ENCODE results near the gene SPRED2.

DNA sequence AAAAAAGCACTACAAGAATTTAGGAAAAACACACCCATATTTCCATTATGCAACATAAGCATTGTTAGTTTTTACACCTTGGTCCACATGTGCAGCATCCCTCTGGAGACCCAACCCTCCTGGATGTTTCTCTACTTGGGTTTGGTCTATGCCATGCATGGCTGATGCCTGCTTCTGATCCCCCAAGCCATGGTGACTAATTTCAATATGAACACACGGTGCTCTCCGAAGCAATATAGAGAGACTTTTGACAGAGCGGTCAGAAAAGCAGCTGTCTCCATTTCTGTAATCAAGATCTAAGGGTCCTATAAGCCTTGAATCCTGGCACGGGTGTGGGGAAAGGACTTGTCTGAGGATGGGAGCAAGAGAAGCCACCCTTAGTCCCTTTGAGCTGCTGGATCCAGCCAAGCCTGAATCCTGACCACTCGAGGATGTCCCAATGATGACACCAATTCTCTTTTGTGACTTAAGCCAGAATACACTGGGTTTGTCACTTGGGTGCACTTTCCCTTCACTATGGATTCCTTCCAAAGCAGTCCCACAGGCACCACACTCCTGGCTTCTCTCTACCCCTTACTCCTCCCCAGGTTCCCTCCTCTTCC, 113.2 kb downstream of the SPRED2 start:
- TF ChIP-seq, protein P1, sequence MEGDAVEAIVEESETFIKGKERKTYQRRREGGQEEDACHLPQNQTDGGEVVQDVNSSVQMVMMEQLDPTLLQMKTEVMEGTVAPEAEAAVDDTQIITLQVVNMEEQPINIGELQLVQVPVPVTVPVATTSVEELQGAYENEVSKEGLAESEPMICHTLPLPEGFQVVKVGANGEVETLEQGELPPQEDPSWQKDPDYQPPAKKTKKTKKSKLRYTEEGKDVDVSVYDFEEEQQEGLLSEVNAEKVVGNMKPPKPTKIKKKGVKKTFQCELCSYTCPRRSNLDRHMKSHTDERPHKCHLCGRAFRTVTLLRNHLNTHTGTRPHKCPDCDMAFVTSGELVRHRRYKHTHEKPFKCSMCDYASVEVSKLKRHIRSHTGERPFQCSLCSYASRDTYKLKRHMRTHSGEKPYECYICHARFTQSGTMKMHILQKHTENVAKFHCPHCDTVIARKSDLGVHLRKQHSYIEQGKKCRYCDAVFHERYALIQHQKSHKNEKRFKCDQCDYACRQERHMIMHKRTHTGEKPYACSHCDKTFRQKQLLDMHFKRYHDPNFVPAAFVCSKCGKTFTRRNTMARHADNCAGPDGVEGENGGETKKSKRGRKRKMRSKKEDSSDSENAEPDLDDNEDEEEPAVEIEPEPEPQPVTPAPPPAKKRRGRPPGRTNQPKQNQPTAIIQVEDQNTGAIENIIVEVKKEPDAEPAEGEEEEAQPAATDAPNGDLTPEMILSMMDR (IDR thresholded peaks at IDR 0.05; ENCODE audit: low read depth, low read length, missing input control): no peak
- TF ChIP-seq, protein P2, sequence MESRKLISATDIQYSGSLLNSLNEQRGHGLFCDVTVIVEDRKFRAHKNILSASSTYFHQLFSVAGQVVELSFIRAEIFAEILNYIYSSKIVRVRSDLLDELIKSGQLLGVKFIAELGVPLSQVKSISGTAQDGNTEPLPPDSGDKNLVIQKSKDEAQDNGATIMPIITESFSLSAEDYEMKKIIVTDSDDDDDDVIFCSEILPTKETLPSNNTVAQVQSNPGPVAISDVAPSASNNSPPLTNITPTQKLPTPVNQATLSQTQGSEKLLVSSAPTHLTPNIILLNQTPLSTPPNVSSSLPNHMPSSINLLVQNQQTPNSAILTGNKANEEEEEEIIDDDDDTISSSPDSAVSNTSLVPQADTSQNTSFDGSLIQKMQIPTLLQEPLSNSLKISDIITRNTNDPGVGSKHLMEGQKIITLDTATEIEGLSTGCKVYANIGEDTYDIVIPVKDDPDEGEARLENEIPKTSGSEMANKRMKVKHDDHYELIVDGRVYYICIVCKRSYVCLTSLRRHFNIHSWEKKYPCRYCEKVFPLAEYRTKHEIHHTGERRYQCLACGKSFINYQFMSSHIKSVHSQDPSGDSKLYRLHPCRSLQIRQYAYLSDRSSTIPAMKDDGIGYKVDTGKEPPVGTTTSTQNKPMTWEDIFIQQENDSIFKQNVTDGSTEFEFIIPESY (IDR thresholded peaks at IDR 0.05): no peak
- TF ChIP-seq GABPA (IDR thresholded peaks at IDR 0.05 in 1 of 2, conservative IDR thresholded peaks at IDR 0.05 in 1 of 2) (no peak), EGR1 (IDR thresholded peaks at IDR 0.05; ENCODE audit: low read depth in 2 of 2) (no peak), YY1 (IDR thresholded peaks at IDR 0.05) (no peak), HNF4A (conservative IDR thresholded peaks at IDR 0.05) (no peak), FOXA1 (IDR thresholded peaks at IDR 0.05) (no peak), NR2F2 (IDR thresholded peaks at IDR 0.05) (no peak), RXRA (IDR thresholded peaks at IDR 0.05) (no peak)
- TF ChIP-seq, protein P3, sequence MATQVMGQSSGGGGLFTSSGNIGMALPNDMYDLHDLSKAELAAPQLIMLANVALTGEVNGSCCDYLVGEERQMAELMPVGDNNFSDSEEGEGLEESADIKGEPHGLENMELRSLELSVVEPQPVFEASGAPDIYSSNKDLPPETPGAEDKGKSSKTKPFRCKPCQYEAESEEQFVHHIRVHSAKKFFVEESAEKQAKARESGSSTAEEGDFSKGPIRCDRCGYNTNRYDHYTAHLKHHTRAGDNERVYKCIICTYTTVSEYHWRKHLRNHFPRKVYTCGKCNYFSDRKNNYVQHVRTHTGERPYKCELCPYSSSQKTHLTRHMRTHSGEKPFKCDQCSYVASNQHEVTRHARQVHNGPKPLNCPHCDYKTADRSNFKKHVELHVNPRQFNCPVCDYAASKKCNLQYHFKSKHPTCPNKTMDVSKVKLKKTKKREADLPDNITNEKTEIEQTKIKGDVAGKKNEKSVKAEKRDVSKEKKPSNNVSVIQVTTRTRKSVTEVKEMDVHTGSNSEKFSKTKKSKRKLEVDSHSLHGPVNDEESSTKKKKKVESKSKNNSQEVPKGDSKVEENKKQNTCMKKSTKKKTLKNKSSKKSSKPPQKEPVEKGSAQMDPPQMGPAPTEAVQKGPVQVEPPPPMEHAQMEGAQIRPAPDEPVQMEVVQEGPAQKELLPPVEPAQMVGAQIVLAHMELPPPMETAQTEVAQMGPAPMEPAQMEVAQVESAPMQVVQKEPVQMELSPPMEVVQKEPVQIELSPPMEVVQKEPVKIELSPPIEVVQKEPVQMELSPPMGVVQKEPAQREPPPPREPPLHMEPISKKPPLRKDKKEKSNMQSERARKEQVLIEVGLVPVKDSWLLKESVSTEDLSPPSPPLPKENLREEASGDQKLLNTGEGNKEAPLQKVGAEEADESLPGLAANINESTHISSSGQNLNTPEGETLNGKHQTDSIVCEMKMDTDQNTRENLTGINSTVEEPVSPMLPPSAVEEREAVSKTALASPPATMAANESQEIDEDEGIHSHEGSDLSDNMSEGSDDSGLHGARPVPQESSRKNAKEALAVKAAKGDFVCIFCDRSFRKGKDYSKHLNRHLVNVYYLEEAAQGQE (IDR thresholded peaks at IDR 0.05): no peak
- TF ChIP-seq, protein P4, sequence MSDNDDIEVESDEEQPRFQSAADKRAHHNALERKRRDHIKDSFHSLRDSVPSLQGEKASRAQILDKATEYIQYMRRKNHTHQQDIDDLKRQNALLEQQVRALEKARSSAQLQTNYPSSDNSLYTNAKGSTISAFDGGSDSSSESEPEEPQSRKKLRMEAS (IDR thresholded peaks at IDR 0.05): no peak
